GM12891 (cell line): ENCODE results near the gene TMEM52.
A peak's percentile ranks its signal among the peaks of the same experiment; 100 is the strongest.

ENCODE experiments used
- PAX5 ChIP-seq: IDR thresholded peaks from 2 replicates; pipeline ENCODE4 v1.6.1; 2011; ENCODE audit warnings: low read length, moderate library complexity, mild to moderate bottlenecking; ENCODE audit not compliant: insufficient read depth, severe bottlenecking
- POLR2A ChIP-seq: IDR thresholded peaks from 2 replicates; pipeline ENCODE4 v1.6.1; 2011; ENCODE audit warnings: low read depth, low read length, control low read depth
- POLR2AphosphoS5 ChIP-seq: IDR thresholded peaks from 2 replicates; pipeline ENCODE4 v1.6.1; 2011; ENCODE audit warnings: low read depth, low read length, control low read depth
- POU2F2 ChIP-seq: IDR thresholded peaks from 2 replicates; pipeline ENCODE4 v1.6.1; 2011; ENCODE audit warnings: low read depth, mild to moderate bottlenecking, control low read depth, low read length, moderate library complexity
- SPI1 ChIP-seq: IDR thresholded peaks from 2 replicates; pipeline ENCODE4 v1.6.1; 2011; ENCODE audit warnings: low read depth, low read length, control low read depth
- TAF1 ChIP-seq: IDR thresholded peaks from 2 replicates; pipeline ENCODE4 v1.6.1; 2011; ENCODE audit warnings: low read depth, low read length, control low read depth

DNA sequence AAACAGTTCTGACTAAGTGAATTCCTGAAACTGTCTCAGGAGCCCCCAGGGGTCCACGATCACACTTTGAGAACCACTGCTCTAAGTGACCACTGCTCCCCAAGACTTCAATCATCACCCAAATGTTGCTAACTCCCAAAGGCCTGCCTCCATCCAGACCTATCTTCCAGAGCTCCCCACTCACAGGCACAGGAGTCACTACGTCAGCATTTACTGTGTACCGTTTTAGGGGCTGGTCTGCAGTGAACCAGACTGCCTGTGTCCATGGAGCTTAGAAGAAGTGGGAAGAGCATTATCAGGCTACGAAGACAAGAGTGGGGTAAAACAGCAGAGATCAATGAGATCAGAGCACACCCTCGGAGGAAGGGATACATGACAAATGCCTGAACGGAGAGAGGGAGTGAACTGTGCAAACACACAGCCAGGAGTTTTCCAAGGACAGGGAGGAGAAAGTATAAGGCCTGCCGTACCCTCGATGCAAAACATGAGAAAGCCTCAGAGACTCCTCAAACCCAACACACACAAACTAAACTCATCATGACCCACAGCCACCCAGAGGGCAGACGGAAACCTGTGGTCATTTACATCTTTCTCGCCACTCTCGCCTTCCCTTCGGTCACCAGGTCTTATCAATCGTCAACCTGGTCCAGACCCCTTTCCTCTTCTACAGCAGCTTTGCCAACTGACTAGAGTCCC, 38.3 kb downstream of the TMEM52 start:
- TF ChIP-seq POLR2A (0 out of 2 replicates have a peak, but pooled peaks have one; percentile 40), POLR2AphosphoS5 (peak; percentile 76; the same call in 1 of the 2 replicates), TAF1 (no peak), SPI1 (no peak), PAX5 (no peak), POU2F2 (no peak)
